Ureter (tissue), 1 donor: ENCODE measurements around the gene URB2. TPM values are rescaled to one million over a fixed set of nuclear protein-coding genes. Genes with fewer than 3 reads are reported as not detected.
"Not testable (repeated sequence)": the region's sequence is repeated elsewhere in the genome, so short reads cannot be mapped to it uniquely, and the experiment has no call there.

Experiments used
- DNase-seq: peaks from one replicate; pipeline ENCODE4 v3.0.0-alpha.2; 2020; ENCODE audit warnings: low spot score
- total RNA-seq: library from RNA; stranded (reverse); gene quantifications from one replicate; pipeline ENCODE4 v1.2.4, GENCODE V29; 2023
- donor health status: DM: yes; HTN: yes; CAD: no.

URB2 gene
- total RNA-seq, 1 donor from 2014 or later = 15.0 TPM

- DNase-seq = no peak
Observed at GRCh38 chr1:229613938-229614337, 12.1 kb upstream of the URB2 start.

- no peak for DNase-seq
Observed at GRCh38 chr1:229614701-229615100, 11.3 kb upstream of the URB2 start.

DNA sequence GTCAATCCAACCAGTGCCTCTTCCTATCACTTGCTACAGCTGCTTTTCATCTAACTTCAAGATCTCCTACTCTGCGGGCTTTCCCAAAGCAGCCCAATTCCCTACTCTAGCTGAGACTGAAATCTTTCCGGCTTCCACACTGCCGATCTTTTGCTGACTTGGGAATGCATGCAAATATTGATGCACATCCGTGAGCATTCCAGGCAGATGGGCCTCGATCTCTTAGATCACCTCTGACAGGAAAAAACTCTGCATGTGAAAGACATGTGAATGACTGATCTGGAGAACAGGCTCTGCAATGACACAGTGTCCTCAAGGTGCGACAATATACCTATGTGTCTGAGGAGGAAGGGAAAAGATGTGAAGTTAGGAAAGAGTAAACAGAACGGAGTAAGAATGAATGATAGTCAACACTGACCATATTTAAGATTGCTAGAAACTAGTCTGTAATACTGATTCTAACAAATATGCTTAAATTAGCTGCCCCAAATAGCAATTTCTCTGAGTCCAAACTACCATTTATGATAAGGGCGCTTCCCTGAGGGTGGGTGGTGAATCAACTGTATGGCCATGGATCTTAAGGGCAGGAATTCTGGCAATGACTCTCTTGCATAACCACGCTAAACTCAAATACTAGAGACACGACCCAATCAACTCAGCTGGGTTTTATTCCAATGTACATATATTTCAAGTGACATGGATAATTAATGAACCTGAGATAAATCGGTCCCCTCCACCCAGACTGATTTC is 8.5 kb upstream of the URB2 start:
- DNase-seq = no peak

- DNase-seq = no peak
Observed at GRCh38 chr1:229619002-229619401, 7.0 kb upstream of the URB2 start.

- DNase-seq = no peak
Observed at GRCh38 chr1:229619614-229620013, 6.4 kb upstream of the URB2 start.

- DNase-seq = no peak
Observed at GRCh38 chr1:229620876-229621275, 5.2 kb upstream of the URB2 start.

GRCh38 chr1:229621663-229622062 is 4.4 kb upstream of the URB2 start:
- DNase-seq = no peak

- not testable (repeated sequence) for DNase-seq
Observed at GRCh38 chr1:229622641-229623120, 3.4 kb upstream of the URB2 start.

GRCh38 chr1:229623225-229623624 is 2.8 kb upstream of the URB2 start:
- DNase-seq = no peak

DNA sequence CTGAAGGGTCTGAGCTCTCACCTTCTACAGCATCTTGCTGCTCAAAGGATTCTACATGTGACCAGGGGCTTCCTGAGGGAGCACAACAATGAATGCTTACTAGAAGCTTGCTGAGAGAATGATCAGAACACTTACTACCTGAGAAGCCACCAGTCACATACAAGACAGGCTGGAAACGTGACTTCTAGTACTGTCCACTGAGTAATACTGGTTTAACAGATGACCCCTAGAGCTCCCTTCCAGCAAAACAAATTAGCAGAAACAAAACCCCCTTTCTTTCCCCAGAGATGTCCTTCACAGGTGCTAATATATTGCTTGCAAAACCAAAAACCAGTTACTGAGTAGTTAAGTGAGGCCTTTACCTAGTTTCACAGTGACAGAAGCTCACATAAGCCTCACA is 2.2 kb upstream of the URB2 start:
- DNase-seq = no peak

DNA sequence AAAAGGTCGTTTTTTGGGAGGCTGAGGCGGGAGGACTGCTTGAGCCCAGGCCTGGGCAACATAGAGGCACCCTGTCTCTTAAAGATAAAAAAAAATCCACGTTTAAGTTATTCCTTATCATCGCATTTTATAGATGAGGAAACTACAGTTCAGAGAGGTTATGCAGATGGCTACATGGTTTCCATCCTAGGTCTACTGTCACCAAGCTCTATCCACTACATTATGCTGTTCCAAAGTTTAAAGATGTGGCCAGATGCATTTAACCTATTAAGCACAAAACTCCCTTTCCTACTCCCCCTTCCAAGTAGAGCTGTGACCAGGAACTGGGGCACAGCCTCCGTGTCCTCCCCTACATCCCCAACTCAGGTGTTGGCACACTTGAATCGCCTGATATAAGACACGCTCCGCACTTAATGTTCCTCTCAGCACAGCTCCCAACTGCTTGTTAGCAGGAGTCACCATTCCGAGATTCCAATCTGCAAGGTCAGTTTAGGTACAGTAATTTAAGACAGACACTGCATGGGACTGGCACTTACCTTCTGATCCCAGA is 1.5 kb upstream of the URB2 start:
- no peak for DNase-seq

DNA sequence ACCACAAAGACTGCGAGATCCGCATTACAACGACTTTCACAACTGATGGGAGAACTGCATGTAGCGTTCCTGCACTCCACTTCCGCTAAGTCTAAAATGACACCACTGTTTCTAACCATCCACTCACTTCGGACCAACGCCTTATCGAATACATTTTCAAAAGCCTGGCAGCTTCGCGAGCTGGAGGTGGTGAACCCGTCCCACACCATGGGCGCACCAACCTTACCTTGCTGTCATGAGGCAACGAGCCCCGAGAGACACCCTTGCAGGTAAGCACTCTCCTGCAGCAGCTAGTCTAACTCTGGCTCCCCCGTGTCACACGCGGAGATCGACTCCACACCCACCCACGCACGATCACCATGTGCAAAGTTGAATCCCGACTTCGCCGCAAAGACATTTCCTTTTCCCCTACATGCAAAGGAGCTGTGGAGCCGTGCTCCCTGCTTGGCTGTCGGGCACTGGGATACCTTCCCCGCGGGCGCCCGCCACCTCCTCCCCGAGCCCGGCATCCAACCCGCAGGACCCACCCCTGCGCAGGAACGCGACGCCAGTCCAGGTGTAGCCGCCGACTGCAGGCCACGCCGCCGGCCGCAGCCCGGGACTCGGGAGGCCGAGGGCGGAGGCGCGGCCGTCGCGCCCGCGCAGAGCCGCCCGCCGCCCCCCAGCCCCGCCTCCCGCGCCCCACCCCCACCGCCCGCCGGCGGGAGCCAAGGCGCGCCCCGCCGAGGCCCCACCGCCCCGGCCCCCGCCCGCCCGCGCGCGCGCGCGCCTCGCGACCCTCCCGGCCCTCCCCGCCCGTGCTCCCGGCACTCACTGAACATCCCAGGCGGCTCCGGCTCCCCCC is 754 bp upstream of the URB2 start:
- no peak for DNase-seq

- no peak for DNase-seq
Observed at GRCh38 chr1:229627003-229627402, 956 bp downstream of the URB2 start.

- no peak for DNase-seq
Observed at GRCh38 chr1:229629261-229629660, 3.2 kb downstream of the URB2 start.

- no peak for DNase-seq
Observed at GRCh38 chr1:229631148-229631547, 5.1 kb downstream of the URB2 start.

DNA sequence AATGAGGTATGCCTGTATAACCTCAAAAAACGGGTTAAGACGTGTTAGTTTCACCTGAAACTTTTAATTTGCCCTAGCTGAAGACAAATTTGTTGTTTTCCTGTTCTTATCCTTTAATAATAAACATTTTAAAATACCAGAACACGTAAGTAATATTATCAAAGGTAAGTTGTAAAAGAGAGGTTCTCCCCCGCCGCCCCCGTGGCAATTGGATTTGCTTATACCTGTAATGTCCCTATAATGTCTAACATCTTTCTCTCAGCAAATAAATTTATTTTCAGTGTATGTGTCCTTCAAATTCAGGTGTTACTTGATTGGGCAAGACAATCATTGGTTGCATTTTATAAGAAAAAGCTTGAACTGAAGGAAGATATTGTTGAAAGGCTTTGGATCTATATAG is 5.9 kb downstream of the URB2 start:
- DNase-seq = no peak

DNA sequence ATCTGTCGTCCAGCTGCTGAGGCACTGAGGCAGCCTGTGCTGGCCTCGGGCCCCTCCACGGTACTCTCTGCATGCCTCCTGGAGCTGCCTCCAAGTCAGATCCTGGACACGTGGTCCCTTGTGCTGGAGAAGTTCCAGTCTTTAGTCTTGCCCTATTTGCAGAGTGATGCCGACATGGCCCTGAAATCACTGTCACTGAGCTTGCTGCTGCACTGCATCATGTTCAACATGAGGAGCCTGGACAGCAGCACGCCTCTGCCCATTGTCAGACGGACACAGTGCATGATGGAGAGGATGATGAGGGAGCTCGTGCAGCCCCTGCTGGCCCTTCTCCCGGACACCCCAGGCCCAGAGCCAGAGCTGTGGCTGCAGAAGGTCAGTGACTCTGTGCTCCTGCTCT is 10.0 kb downstream of the URB2 start:
- DNase-seq = no peak

DNA sequence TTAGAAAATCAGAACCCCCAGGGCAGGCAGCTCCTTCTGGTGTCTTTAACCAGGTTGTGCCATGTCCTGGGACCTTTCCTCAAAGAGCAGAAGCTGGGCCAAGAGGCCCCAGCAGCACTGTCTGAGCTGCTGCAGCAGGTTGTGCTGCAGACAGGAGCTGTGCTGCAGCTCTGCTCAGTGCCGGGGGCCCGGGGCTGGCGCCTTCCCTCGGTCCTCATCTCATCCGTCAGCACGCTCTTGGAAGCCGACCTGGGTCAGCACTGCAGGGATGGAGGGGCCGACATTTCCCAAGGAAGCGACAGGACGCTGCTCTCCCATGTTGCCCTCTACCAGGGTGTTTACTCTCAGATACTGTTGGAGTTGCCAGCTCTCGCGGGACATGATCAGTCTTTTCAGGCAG is 11.7 kb downstream of the URB2 start:
- DNase-seq = no peak

DNA sequence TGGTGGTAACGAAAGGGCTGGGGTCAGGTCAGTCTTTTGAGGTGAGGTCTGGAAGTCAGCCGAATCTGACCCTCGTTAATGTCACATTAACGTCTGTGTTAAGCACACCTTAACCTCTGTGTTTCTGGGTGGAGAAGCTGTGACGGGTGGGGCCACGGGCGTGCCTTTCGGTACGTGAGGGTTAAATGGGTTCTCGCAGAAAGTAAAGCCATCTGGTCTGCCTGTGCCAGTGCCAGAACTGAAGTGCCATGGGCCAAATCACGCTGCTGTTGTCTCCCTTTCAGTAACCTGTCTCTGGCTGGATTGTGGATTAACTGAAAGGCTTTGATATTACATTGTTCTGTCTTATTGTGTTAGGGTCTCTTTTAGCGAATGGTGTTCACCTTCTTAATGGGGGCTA is 14.4 kb downstream of the URB2 start:
- no peak for DNase-seq

GRCh38 chr1:229641306-229641705 is 15.3 kb downstream of the URB2 start:
- no peak for DNase-seq

GRCh38 chr1:229642376-229642775 is 16.3 kb downstream of the URB2 start:
- no peak for DNase-seq

GRCh38 chr1:229642970-229643369 is 16.9 kb downstream of the URB2 start:
- DNase-seq = no peak
